Activated naive CD8-positive, alpha-beta T cell treated with anti-CD3 and anti-CD28 coated beads, Interleukin-2, amount 50 U/mL, for 24 hours (primary cell): ENCODE measurements around the gene ZNF248.

Experiments used
- ATAC-seq: fragments of 150-1000 bp; cut with Tn5 transposase; one replicate; pipeline ENCODE4 v1.10.0; 2021
- DNase-seq: peaks from one replicate; pipeline ENCODE4 v3.0.0; 2021
- H3K27ac Mint-ChIP-seq: one replicate; pipeline ENCODE4 v1.8.0; 2021; ENCODE audit warnings: mild to moderate bottlenecking, mixed read lengths
- H3K27me3 Mint-ChIP-seq: one replicate; pipeline ENCODE4 v1.8.0; 2021; ENCODE audit warnings: mixed read lengths
- H3K36me3 Mint-ChIP-seq: one replicate; pipeline ENCODE4 v1.8.0; 2021; ENCODE audit warnings: low read depth, mixed read lengths
- H3K4me1 Mint-ChIP-seq: one replicate; pipeline ENCODE4 v1.8.0; 2021; ENCODE audit warnings: mixed read lengths
- H3K4me3 Mint-ChIP-seq: one replicate; pipeline ENCODE4 v1.8.0; 2021; ENCODE audit warnings: mild to moderate bottlenecking, moderate library complexity, mixed read lengths
- H3K9me3 Mint-ChIP-seq: one replicate; pipeline ENCODE4 v1.8.0; 2021; ENCODE audit warnings: mixed read lengths

The ZNF248 gene

GRCh38 chr10:37856881-37857286 lies 526 bp downstream of the ZNF248 start:
- Mint-ChIP-seq H3K9me3 (no peaks in the 10 kb centered on the region), H3K4me3 (peak overlapping the region; percentile 99), H3K27ac (peak overlapping the region; percentile 95), H3K4me1 (peaks cover 36% of the 10 kb centered on the region), H3K36me3 (peaks cover 18% of the 10 kb centered on the region), H3K27me3 (peaks cover 2% of the 10 kb centered on the region)
- DNase-seq (peak; percentile 27), ATAC-seq (no peak)

- DNase-seq (no peak), ATAC-seq (no peak)
- Mint-ChIP-seq H3K36me3 (peaks cover 24% of the 10 kb centered on the region), H3K27ac (no peak overlapping the region), H3K9me3 (no peaks in the 10 kb centered on the region), H3K4me1 (peaks cover 36% of the 10 kb centered on the region), H3K4me3 (peak overlapping the region; percentile 2), H3K27me3 (peaks cover 2% of the 10 kb centered on the region)
Observed at GRCh38 chr10:37855636-37856035, 1.8 kb downstream of the ZNF248 start.

- Mint-ChIP-seq H3K27ac (no peak overlapping the region), H3K9me3 (no peaks in the 10 kb centered on the region), H3K36me3 (peaks cover 24% of the 10 kb centered on the region), H3K27me3 (peaks cover 2% of the 10 kb centered on the region), H3K4me3 (no peak overlapping the region), H3K4me1 (peaks cover 37% of the 10 kb centered on the region)
- ATAC-seq = no peak
- no peak for DNase-seq
Observed at GRCh38 chr10:37854626-37855025, 2.8 kb downstream of the ZNF248 start.

DNA sequence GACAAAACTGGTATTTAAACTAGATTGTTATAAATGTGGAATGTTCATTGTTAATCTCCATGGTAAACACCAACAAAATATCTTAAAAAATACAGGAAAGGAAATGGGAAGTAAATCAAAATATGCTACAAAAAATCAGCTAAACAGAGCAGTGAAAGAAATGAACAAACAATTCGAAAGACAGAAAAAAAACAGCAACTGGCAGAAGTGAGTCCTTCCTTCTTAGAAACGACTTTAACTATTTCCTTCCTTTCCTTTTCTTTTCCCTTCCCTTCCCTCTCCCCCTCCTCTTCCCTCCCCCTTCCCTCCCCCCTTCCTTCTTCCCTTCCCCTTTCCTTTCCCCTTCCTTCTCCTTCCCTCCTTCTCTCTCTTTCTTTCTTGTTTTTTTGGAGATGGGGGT lies 12.8 kb downstream of the ZNF248 start:
- H3K4me1 Mint-ChIP-seq = no peaks in the 10 kb centered on the region
- no peak overlapping the region for H3K27ac Mint-ChIP-seq
- H3K27me3 Mint-ChIP-seq = no peaks in the 10 kb centered on the region
- H3K4me3 Mint-ChIP-seq = no peak overlapping the region
- DNase-seq (no peak), ATAC-seq (no peak)
- peaks cover 28% of the 10 kb centered on the region for H3K9me3 Mint-ChIP-seq
- peaks cover 72% of the 10 kb centered on the region for H3K36me3 Mint-ChIP-seq

GRCh38 chr10:37839243-37839642 lies 18.2 kb downstream of the ZNF248 start:
- Mint-ChIP-seq H3K4me1 (no peaks in the 10 kb centered on the region), H3K27ac (no peak overlapping the region), H3K4me3 (no peak overlapping the region), H3K9me3 (peaks cover 56% of the 10 kb centered on the region), H3K36me3 (peaks cover 93% of the 10 kb centered on the region), H3K27me3 (no peaks in the 10 kb centered on the region)
- DNase-seq = no peak
- no peak for ATAC-seq

DNA sequence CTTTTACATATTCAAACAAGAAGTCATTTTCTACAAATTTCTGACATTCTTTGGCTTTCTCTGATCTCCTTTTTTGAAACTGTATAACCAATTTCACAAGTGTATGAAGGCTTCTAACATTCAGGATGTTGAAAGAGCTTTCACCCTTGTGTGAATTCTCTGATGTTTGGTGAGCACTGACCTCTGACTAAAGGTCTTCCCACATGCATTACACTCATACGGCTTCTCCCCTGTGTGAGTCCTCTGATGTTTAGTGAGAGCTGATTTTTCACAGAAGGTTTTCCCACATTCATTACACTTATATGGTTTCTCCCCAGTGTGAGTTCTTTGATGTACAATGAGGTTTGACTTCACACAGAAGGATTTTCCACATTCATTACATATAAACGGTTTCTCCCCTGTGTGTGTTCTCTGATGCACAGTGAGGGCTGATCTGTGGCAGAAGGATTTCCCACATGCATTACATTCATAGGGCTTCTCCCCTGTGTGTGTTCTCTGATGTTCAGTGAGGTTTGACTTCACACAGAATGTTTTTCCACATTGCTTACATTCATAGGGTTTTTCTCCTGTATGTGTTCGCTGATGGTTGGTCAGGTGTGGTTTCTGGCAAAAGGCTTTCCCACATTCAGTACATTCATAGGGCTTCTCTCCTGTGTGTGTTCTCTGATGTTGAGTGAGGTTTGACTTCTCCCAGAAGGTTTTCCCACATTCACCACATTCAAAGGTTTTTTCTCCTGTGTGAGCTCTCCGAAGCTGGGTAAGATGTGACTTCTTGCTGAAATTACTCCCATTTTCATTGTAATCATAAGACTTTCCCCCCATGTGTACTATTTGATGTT lies 25.7 kb downstream of the ZNF248 start:
- no peak for DNase-seq
- no peaks in the 10 kb centered on the region for H3K27me3 Mint-ChIP-seq
- no peak for ATAC-seq
- peaks cover 98% of the 10 kb centered on the region for H3K36me3 Mint-ChIP-seq
- no peak overlapping the region for H3K27ac Mint-ChIP-seq
- H3K4me3 Mint-ChIP-seq = no peak overlapping the region
- no peaks in the 10 kb centered on the region for H3K4me1 Mint-ChIP-seq
- H3K9me3 Mint-ChIP-seq = peaks cover 81% of the 10 kb centered on the region

DNA sequence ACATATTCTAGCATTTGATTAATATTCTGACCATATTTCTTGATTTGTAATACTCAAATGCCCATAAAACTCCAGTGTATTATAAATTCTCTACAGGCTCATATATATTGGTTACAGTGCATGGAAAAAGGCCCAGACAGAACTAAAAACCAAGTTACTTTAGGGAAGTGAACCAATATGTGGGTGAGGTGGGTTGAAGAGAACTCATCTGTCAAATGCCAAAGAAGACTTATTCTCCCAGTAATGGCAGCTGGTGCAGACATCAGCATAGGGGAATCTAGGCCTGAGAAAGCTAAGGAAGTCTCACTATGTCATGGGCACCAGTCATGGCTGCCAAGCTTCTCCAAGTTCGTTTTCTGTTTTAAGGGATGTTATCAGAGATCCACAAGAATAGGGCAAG lies 30.6 kb downstream of the ZNF248 start:
- no peaks in the 10 kb centered on the region for H3K4me1 Mint-ChIP-seq
- no peak overlapping the region for H3K27ac Mint-ChIP-seq
- ATAC-seq (no peak), DNase-seq (no peak)
- no peak overlapping the region for H3K4me3 Mint-ChIP-seq
- H3K36me3 Mint-ChIP-seq = peaks cover 72% of the 10 kb centered on the region
- H3K9me3 Mint-ChIP-seq = peaks cover 67% of the 10 kb centered on the region
- no peaks in the 10 kb centered on the region for H3K27me3 Mint-ChIP-seq

DNA sequence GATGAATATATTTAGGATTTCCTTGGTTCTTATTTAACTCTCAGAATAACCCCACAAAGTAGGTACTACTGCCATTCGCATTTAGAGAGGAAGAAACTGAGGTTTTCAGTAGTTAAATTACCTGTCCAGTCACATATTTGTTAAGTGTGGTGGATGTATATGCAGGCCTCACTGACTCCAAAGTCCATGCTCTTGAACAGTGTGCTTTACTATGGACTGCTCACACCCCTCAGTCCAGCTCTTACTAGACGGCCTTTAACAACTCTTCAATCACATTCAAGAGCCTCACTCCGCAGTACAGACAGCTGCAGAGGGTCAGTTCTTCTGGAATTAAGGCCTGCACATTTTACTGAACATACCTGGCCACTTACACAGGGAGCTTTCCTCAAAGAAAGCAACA lies 36.2 kb downstream of the ZNF248 start:
- ATAC-seq = no peak
- no peak for DNase-seq
- Mint-ChIP-seq H3K27me3 (no peaks in the 10 kb centered on the region), H3K4me3 (no peak overlapping the region), H3K4me1 (no peaks in the 10 kb centered on the region), H3K9me3 (peaks cover 55% of the 10 kb centered on the region), H3K36me3 (peaks cover 39% of the 10 kb centered on the region), H3K27ac (no peak overlapping the region)

- Mint-ChIP-seq H3K9me3 (peaks cover 61% of the 10 kb centered on the region), H3K4me1 (no peaks in the 10 kb centered on the region), H3K36me3 (peaks cover 29% of the 10 kb centered on the region), H3K27me3 (no peaks in the 10 kb centered on the region), H3K4me3 (no peak overlapping the region), H3K27ac (no peak overlapping the region)
- no peak for DNase-seq
- no peak for ATAC-seq
Observed at GRCh38 chr10:37819797-37820196, 37.6 kb downstream of the ZNF248 start.

GRCh38 chr10:37816290-37816689 lies 41.1 kb downstream of the ZNF248 start:
- Mint-ChIP-seq H3K4me1 (no peaks in the 10 kb centered on the region), H3K36me3 (peaks cover 31% of the 10 kb centered on the region), H3K27me3 (no peaks in the 10 kb centered on the region), H3K9me3 (peaks cover 60% of the 10 kb centered on the region), H3K27ac (no peak overlapping the region), H3K4me3 (no peak overlapping the region)
- ATAC-seq (no peak), DNase-seq (no peak)

- no peak for ATAC-seq
- no peak for DNase-seq
- no peaks in the 10 kb centered on the region for H3K27me3 Mint-ChIP-seq
- peaks cover 55% of the 10 kb centered on the region for H3K9me3 Mint-ChIP-seq
- H3K27ac Mint-ChIP-seq = no peak overlapping the region
- no peak overlapping the region for H3K4me3 Mint-ChIP-seq
- H3K36me3 Mint-ChIP-seq = peaks cover 24% of the 10 kb centered on the region
- no peaks in the 10 kb centered on the region for H3K4me1 Mint-ChIP-seq
Observed at GRCh38 chr10:37813763-37814162, 43.6 kb downstream of the ZNF248 start.

DNA sequence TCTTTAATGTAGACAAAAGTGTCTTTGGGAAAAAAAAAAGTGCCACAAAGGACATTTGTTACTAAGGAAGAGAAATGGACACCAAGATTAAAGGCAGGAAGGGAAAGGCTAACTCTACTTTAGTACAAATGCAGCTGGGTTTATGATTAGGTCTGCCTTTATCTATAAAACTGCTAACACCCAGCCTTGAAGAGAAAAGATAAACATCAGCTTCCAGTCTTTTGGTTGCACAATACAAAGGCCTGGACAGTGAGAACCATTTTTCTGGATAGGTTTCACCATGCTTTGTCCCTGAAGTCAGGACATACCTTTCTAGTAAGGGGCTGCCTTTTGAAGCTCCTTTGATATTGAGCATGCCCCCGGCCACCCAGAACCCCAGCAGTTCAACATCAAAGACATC lies 45.1 kb downstream of the ZNF248 start:
- Mint-ChIP-seq H3K9me3 (peaks cover 54% of the 10 kb centered on the region), H3K36me3 (peaks cover 21% of the 10 kb centered on the region), H3K27me3 (no peaks in the 10 kb centered on the region), H3K4me3 (no peak overlapping the region), H3K4me1 (no peaks in the 10 kb centered on the region), H3K27ac (no peak overlapping the region)
- DNase-seq (no peak), ATAC-seq (no peak)

- H3K27me3 Mint-ChIP-seq = no peaks in the 10 kb centered on the region
Observed at GRCh38 chr10:37803269-37803668, 54.1 kb downstream of the ZNF248 start.

DNA sequence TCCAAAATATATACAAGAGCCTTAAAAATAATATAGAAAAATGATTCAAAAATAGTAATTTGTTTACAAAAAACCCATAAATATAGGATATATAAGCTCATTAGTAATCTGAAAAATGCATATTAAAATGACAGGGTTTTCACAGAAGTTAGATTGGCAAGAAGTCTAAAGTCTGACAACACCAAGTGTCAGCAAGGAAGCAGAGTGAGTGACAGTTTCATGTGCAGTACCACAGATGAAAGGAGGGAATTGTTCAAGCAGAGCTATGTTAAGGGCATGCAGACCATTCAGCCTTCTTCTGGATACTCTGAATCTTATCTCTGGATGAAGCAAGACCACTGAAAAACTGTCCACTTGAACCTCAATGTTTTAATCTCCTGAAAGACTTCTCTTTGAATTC lies 55.9 kb downstream of the ZNF248 start:
- ATAC-seq (no peak), DNase-seq (no peak)
- Mint-ChIP-seq H3K27ac (no peak overlapping the region), H3K4me1 (no peaks in the 10 kb centered on the region), H3K9me3 (peaks cover 24% of the 10 kb centered on the region), H3K36me3 (peaks cover 14% of the 10 kb centered on the region), H3K4me3 (no peak overlapping the region), H3K27me3 (no peaks in the 10 kb centered on the region)

More at GRCh38 chr10:37803269-37803668, 54.1 kb downstream of the ZNF248 start:
- Mint-ChIP-seq H3K4me3 (no peak overlapping the region), H3K27ac (no peak overlapping the region), H3K4me1 (no peaks in the 10 kb centered on the region), H3K9me3 (peaks cover 9% of the 10 kb centered on the region), H3K36me3 (peaks cover 9% of the 10 kb centered on the region)
- DNase-seq (no peak), ATAC-seq (no peak)

GRCh38 chr10:37794305-37794976 lies 63.0 kb downstream of the ZNF248 start:
- Mint-ChIP-seq H3K9me3 (peaks cover 55% of the 10 kb centered on the region), H3K36me3 (peaks cover 27% of the 10 kb centered on the region), H3K4me1 (no peaks in the 10 kb centered on the region), H3K27me3 (no peaks in the 10 kb centered on the region), H3K4me3 (no peak overlapping the region), H3K27ac (no peak overlapping the region)
- ATAC-seq (no peak), DNase-seq (no peak)
